K562 (cell line): Measurements from ENCODE around the gene LRRC10. TPM values are rescaled to one million over a fixed set of nuclear protein-coding genes. Genes with fewer than 3 reads are reported as not detected.

Source experiments
- ATAC-seq: fragments of 200-7000 bp; cut with Tn5 transposase; 3 replicates; pipeline ENCODE4 v1.9.1; 2020; ENCODE audit warnings: moderate library complexity
- BruUV-seq: library from RNA; stranded (reverse); fragments of 400-500 nt; replicated peaks from 2 replicates; lab custom pipeline; 2021; lab: Mats Ljungman, UMichigan
- CTCF ChIA-PET: fragments of 300-600 bp; formaldehyde crosslinking; extraction: SDS; loops from one replicate; lab custom pipeline; 2021; ENCODE audit warnings: low intra/inter-chr PET ratio; lab: Yijun Ruan, JAX
- POLR2A ChIA-PET: fragments of 300-600, 350-650 bp; sonication (Branson Sonifier 250); formaldehyde crosslinking; extraction: SDS; loops from one replicate; lab custom pipeline; 2021; ENCODE audit warnings: antibody characterized with exemption, inconsistent platforms; lab: Yijun Ruan, JAX
- DNase-seq, 4 experiments: peaks; one replicate each; pipeline versions ENCODE4 v3.0.0 to v3.0.0-alpha.2; 2011 to 2018; ENCODE audit warnings: low spot score in 3 of 4, mixed read lengths in 3 of 4; ENCODE audit errors: extremely low read depth in 1 of 4
- FAIRE-seq: peaks from 2 replicates; lab custom pipeline; 2011; peaks lifted over from hg19 to GRCh38; lab: Jason Lieb, UNC
- H2AFZ ChIP-seq: 2 replicates; pipeline ENCODE4 v1.6.0; 2011; ENCODE audit warnings: low read depth, low read length, control low read depth, inconsistent platforms
- H3K27ac ChIP-seq: fragments of 200-600 bp; 3 replicates; pipeline ENCODE4 v1.8.0; 2011; ENCODE audit warnings: low read depth, mild to moderate bottlenecking, control low read depth, inconsistent platforms, low read length, moderate library complexity, mixed read lengths; ENCODE audit errors: extremely low read depth
- H3K27me3 ChIP-seq, 2 experiments: fragments of 300-600 bp in 1 of 2; 2 replicates in 1 of 2; 3 replicates in 1 of 2; pipeline versions ENCODE4 v1.6.0 to v1.8.0; 2011; ENCODE audit warnings: inconsistent platforms in 2 of 2, low read length in 2 of 2, mild to moderate bottlenecking in 1 of 2, mixed read lengths in 1 of 2, moderate library complexity in 1 of 2; ENCODE audit not compliant: control insufficient read depth in 2 of 2, insufficient read depth in 2 of 2
- H3K36me3 ChIP-seq: fragments of 300-600 bp; 3 replicates; pipeline ENCODE4 v1.8.0; 2011; ENCODE audit warnings: mild to moderate bottlenecking, low read length, inconsistent platforms; ENCODE audit not compliant: control insufficient read depth, insufficient read depth
- H3K4me1 ChIP-seq, 2 experiments: fragments of 200-600 bp in 1 of 2; replicated peaks in 1 of 2; 2 replicates in 1 of 2; 3 replicates in 1 of 2; pipeline versions ENCODE4 v1.5.1 to v1.8.0; 2011; ENCODE audit warnings: inconsistent platforms in 2 of 2, low read length in 2 of 2, mild to moderate bottlenecking in 1 of 2, mixed read lengths in 1 of 2, moderate library complexity in 1 of 2; ENCODE audit not compliant: control insufficient read depth in 2 of 2, insufficient read depth in 2 of 2
- H3K4me2 ChIP-seq: 2 replicates; pipeline ENCODE4 v1.6.1; 2011; ENCODE audit warnings: low read length, control low read depth, inconsistent platforms, mixed read lengths; ENCODE audit not compliant: insufficient read depth
- H3K4me3 ChIP-seq: fragments of 200-600 bp; sonication (generic), shearing (Covaris generic); 2 replicates; pipeline ENCODE4 v1.5.1; 2016; ENCODE audit warnings: control low read depth, inconsistent platforms
- H3K79me2 ChIP-seq: fragments of 200-600 bp; 3 replicates; pipeline ENCODE4 v1.8.0; 2011; ENCODE audit warnings: low read length, inconsistent platforms; ENCODE audit not compliant: control insufficient read depth, insufficient read depth
- H3K9ac ChIP-seq, 2 experiments: 2 replicates each; pipeline versions ENCODE4 v1.6.0 to v1.6.1; 2011; ENCODE audit warnings: low read depth in 2 of 2, low read length in 2 of 2, control low read depth in 1 of 2, inconsistent platforms in 1 of 2, mild to moderate bottlenecking in 1 of 2, mixed read lengths in 1 of 2; ENCODE audit not compliant: insufficient read depth in 1 of 2
- H3K9me1 ChIP-seq: one replicate; pipeline ENCODE4 v1.6.0; 2011; ENCODE audit warnings: inconsistent platforms, mild to moderate bottlenecking, low read length, moderate library complexity; ENCODE audit not compliant: control insufficient read depth, insufficient read depth
- H3K9me3 ChIP-seq: replicated peaks from 2 replicates; pipeline ENCODE4 v1.5.1; 2011; ENCODE audit warnings: low read depth, low read length, inconsistent platforms; ENCODE audit not compliant: control insufficient read depth, insufficient read depth
- H4K20me1 ChIP-seq: replicated peaks from 2 replicates; pipeline ENCODE4 v1.6.1; 2011; ENCODE audit warnings: low read length, inconsistent platforms, mixed read lengths; ENCODE audit not compliant: control insufficient read depth, insufficient read depth
- ILK ChIP-seq: fragments of 450-650 bp; IDR thresholded peaks from 2 replicates; pipeline ENCODE4 v1.6.1; 2016; ENCODE audit warnings: missing genetic modification characterization, low read depth, mild to moderate bottlenecking, missing compliant biosample characterization, moderate library complexity, borderline replicate concordance
- PHTF2 ChIP-seq: fragments of 250-450 bp; sonication (Bioruptor Pico); IDR thresholded peaks from 2 replicates; pipeline ENCODE4 v1.5.0; 2021; ENCODE audit warnings: mild to moderate bottlenecking
- POLR2A ChIP-seq: fragments of 450-650 bp; conservative IDR thresholded peaks from 2 replicates; pipeline ENCODE4 v1.6.1; 2016
- RAD21 ChIP-seq, 2 experiments: fragments of 250-450 bp in 1 of 2; fragments of 450-650 bp in 1 of 2; sonication (Bioruptor Pico) in 1 of 2; formaldehyde crosslinking in 1 of 2; IDR thresholded peaks in 1 of 2; conservative IDR thresholded peaks in 1 of 2; 2 replicates each; pipeline versions ENCODE4 v1.4.0 to v1.8.0; 2020 to 2022; ENCODE audit warnings: mild to moderate bottlenecking in 2 of 2, moderate library complexity in 1 of 2
- SMC3 ChIP-seq: conservative IDR thresholded peaks from 2 replicates; pipeline ENCODE4 v1.6.1; 2011; ENCODE audit warnings: low read depth, low read length, improper control_type of control experiment; ENCODE audit not compliant: insufficient read depth
- ZC3H4 ChIP-seq: sonication (generic); formaldehyde crosslinking; IDR thresholded peaks from 2 replicates; pipeline ENCODE4 v1.9.0; 2021; ENCODE audit warnings: missing genetic modification reagents, borderline replicate concordance
- ZNF766 ChIP-seq: fragments of 200-800 bp; sonication (Bioruptor generic); conservative IDR thresholded peaks from 2 replicates; pipeline ENCODE4 v1.6.1; 2016; ENCODE audit warnings: missing genetic modification characterization, missing compliant biosample characterization
- WGBS: fragments of 100-300 bp; shearing (Covaris generic); methylation state at CpG from one replicate; pipeline ENCODE4 v1.1.6; 2016; ENCODE audit warnings: low coverage, mixed read lengths; ENCODE audit not compliant: insufficient coverage; ENCODE audit errors: missing lambda C conversion rate; 5-methylcytosine and 5-hydroxymethylcytosine counted together
- in situ Hi-C: fragments of 300-500 bp; cut with MboI; formaldehyde crosslinking; loops from 4 replicates; pipeline ENCODE4 v1.15.0; 2018; ENCODE audit warnings: inconsistent platforms, mixed read lengths
- intact Hi-C: fragments of 100-400 bp; cut with micrococcal nuclease; formaldehyde crosslinking; loops from 2 replicates; pipeline ENCODE4 v1.14.2; 2022
- polyA plus RNA-seq, 8 experiments: library from polyadenylated mRNA; depleted of rRNA in 4 of 8; stranded (reverse) in 5 of 8; unstranded in 3 of 8; fragments of >200 nt; fragmentation: Nextera tagmentation in 2 of 8; fragmentation: Illumina TruSeq in 1 of 8; extraction: Ambion mirVana in 2 of 8; extraction: Trizol in 1 of 8; gene quantifications; 2 replicates each; pipeline versions ENCODE4 v1.2.1 to v1.2.3, GENCODE V29; 2011 to 2014; ENCODE audit warnings: inconsistent platforms in 1 of 8, missing spikeins in 1 of 8
- total RNA-seq, 7 experiments: library from RNA; depleted of rRNA in 6 of 7; stranded (reverse); fragments of >200 nt in 6 of 7; fragmentation: Illumina TruSeq in 2 of 7; extraction: Trizol in 2 of 7; gene quantifications; 2 replicates each; pipeline versions ENCODE4 v1.2.1 to v1.2.3, GENCODE V29; 2011 to 2021; ENCODE audit warnings: low replicate concordance in 1 of 7
- TF ChIP-seq, protein P1 (sequence below), 3 experiments: IDR thresholded peaks in 2 of 3; conservative IDR thresholded peaks in 1 of 3; 2 replicates each; pipeline ENCODE4 v1.5.1; 2011 to 2012; ENCODE audit warnings: low read length in 3 of 3, mild to moderate bottlenecking in 3 of 3, control low read depth in 2 of 3, improper control_type of control experiment in 1 of 3, inconsistent platforms in 1 of 3, low read depth in 1 of 3, mixed read lengths in 1 of 3, moderate library complexity in 1 of 3; ENCODE audit not compliant: insufficient read depth in 2 of 3

Gene LRRC10
- total and polyA plus RNA-seq, 9 of the 15 experiments (the other 6 are each of a cell fraction or from before 2014, with no cell fraction given) = 0.09 TPM; not detected in 8

DNA sequence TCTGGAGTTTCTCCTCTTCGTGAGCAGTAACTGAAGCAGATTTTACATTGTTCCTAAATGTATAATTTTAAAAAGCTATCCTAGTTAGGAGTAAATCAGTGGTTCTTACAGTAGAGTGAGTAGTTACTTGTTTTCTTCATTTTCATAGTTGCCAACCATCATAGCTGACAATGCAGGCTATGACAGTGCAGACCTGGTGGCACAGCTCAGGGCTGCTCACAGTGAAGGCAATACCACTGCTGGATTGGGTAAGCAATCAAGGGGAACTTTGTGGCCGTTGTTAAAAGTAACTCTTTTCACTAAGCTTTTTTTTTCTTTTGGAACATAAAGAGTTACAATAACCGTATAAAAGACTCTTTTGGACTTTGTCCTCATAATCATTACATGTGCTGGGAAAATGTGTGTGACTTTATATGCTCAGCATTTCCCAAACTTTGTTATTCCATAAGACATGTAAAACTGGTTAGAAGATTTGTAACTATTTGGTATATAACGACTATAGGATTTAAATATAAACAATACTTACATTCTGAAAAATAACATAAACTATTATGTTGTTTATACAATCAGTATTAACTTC lies 12.4 kb downstream of the LRRC10 start:
- Histone ChIP-seq H3K36me3 (peaks cover 95% of the 10 kb centered on the region), H3K4me1 (no peaks in the 10 kb centered on the region), H2AFZ (no peak overlapping the region), H3K27ac (no peak overlapping the region), H3K9ac (no peak overlapping the region), H3K4me2 (no peak overlapping the region), H3K79me2 (peaks cover 6% of the 10 kb centered on the region; the same call in 1 of the 3 replicates), H3K4me3 (no peak overlapping the region), H3K27me3 (no peaks in the 10 kb centered on the region)
- CTCF ChIA-PET = no interaction called here
- intact Hi-C loops = no loop called here
- BruUV-seq = no TSS peak
- POLR2A ChIA-PET = no interaction called here
- WGBS = 69% methylated on average over 4 of the region's 4 CpGs
- TF ChIP-seq PHTF2 (no peak), ZC3H4 (CRISPR knock-in tag) (no peak)
- TF ChIP-seq, all 486 proteins: peak for 0
- DNase-seq (no peak), FAIRE-seq (no peak), ATAC-seq (no peak)
- no peaks in the 10 kb centered on the region for H3K9me3 ChIP-seq
- H3K9me1 ChIP-seq = no peaks in the 10 kb centered on the region
- in situ Hi-C loops = no loop called here
- H4K20me1 ChIP-seq = no peaks in the 10 kb centered on the region

DNA sequence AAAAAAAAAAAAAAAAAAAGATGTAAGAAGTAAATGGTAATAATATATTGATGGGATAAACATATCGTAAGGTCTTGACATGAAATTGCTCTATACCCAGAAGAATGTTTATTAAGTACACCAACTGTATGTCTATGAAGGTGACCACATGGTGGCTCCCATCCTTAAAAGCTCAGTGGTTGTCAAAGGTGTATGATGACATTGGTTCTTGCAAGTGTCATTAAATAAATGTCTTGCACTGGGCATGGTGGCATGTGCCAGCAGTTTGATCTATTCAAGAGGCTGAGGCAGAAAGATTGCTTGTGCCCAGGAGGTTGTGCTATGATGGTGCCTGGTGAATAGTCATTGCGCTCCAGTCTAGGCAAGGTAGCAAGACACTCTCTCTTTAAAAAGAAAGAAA lies 15.0 kb downstream of the LRRC10 start:
- FAIRE-seq = no peak
- no peak overlapping the region for H2AFZ ChIP-seq

More for the DNA sequence above, 15.0 kb downstream of the LRRC10 start:
- no peaks in the 10 kb centered on the region for H3K4me1 ChIP-seq
- H4K20me1 ChIP-seq = no peaks in the 10 kb centered on the region
- BruUV-seq = no TSS peak
- no peak overlapping the region for H3K4me3 ChIP-seq
- H3K27me3 ChIP-seq = no peaks in the 10 kb centered on the region
- intact Hi-C loops (no loop called here), in situ Hi-C loops (no loop called here)
- H3K4me2 ChIP-seq = no peak overlapping the region
- 100% methylated on average over 2 of the region's 2 CpGs for WGBS
- no peaks in the 10 kb centered on the region for H3K9me3 ChIP-seq
- TF ChIP-seq ZNF766 (CRISPR knock-in tag) = no peak
- TF ChIP-seq, protein P1, sequence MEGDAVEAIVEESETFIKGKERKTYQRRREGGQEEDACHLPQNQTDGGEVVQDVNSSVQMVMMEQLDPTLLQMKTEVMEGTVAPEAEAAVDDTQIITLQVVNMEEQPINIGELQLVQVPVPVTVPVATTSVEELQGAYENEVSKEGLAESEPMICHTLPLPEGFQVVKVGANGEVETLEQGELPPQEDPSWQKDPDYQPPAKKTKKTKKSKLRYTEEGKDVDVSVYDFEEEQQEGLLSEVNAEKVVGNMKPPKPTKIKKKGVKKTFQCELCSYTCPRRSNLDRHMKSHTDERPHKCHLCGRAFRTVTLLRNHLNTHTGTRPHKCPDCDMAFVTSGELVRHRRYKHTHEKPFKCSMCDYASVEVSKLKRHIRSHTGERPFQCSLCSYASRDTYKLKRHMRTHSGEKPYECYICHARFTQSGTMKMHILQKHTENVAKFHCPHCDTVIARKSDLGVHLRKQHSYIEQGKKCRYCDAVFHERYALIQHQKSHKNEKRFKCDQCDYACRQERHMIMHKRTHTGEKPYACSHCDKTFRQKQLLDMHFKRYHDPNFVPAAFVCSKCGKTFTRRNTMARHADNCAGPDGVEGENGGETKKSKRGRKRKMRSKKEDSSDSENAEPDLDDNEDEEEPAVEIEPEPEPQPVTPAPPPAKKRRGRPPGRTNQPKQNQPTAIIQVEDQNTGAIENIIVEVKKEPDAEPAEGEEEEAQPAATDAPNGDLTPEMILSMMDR (IDR thresholded peaks at IDR 0.05 in 2 of 3, conservative IDR thresholded peaks at IDR 0.05 in 1 of 3; ENCODE audit: insufficient read depth in 2 of 3, low read depth in 1 of 3, low read length in 3 of 3) = peak in 1 of 3 experiments; percentile 10; a peak in 1 of 6 replicates
- TF ChIP-seq POLR2A = 0 out of 2 replicates have a peak, but pooled peaks have one; percentile 24
- no peak for TF ChIP-seq SMC3
- peak in 1 of 2 experiments; percentile 27; a peak in 2 of 4 replicates for TF ChIP-seq RAD21 (CRISPR knock-in tag; conservative IDR thresholded peaks at IDR 0.05 in 1 of 2, IDR thresholded peaks at IDR 0.05 in 1 of 2)
- no peak for TF ChIP-seq ILK (tag)
- ChIA-PET CTCF (no interaction called here), POLR2A (no interaction called here)
- H3K9me1 ChIP-seq = no peaks in the 10 kb centered on the region
- ATAC-seq = peak; percentile 59
- peaks cover 12% of the 10 kb centered on the region; the same call in 2 of the 3 replicates for H3K79me2 ChIP-seq
- H3K27ac ChIP-seq = no peak overlapping the region
- DNase-seq = no peak
- no peak overlapping the region for H3K9ac ChIP-seq
- peaks cover 99% of the 10 kb centered on the region for H3K36me3 ChIP-seq
